MG63 (cell line): Measurements from ENCODE around the gene FGD6. TPM values are rescaled to one million over a fixed set of nuclear protein-coding genes. Genes with fewer than 3 reads are reported as not detected.
"Not testable (repeated sequence)": the region's sequence is repeated elsewhere in the genome, so short reads cannot be mapped to it uniquely, and the experiment has no call there.

Source experiments
- DNase-seq: peaks from one replicate; pipeline ENCODE4 v3.0.0-alpha.2; 2020
- H3K27me3 ChIP-seq: fragments of 250-450 bp; sonication (Bioruptor Pico); 2 replicates; pipeline ENCODE4 v1.5.1; 2020; ENCODE audit warnings: mild to moderate bottlenecking, moderate library complexity
- H3K36me3 ChIP-seq: fragments of 250-450 bp; sonication (Bioruptor Pico); 2 replicates; pipeline ENCODE4 v1.5.1; 2020; ENCODE audit warnings: mild to moderate bottlenecking, moderate library complexity
- H3K4me3 ChIP-seq: fragments of 250-450 bp; sonication (Bioruptor Pico); 2 replicates; pipeline ENCODE4 v1.5.1; 2020; ENCODE audit warnings: mild to moderate bottlenecking, moderate library complexity
- H3K9me3 ChIP-seq: fragments of 250-450 bp; sonication (Bioruptor Pico); 2 replicates; pipeline ENCODE4 v1.5.1; 2020; ENCODE audit warnings: mild to moderate bottlenecking, moderate library complexity
- total RNA-seq: library from RNA; depleted of rRNA; stranded (reverse); fragments of >200 nt; shearing (Covaris generic); gene quantifications from 2 replicates; pipeline ENCODE4 v1.2.3, GENCODE V29; 2014; ENCODE audit warnings: low replicate concordance; rRNA removed

FGD6 gene
- total RNA-seq = 0.40 and 0.91 TPM in 2 replicates

DNA sequence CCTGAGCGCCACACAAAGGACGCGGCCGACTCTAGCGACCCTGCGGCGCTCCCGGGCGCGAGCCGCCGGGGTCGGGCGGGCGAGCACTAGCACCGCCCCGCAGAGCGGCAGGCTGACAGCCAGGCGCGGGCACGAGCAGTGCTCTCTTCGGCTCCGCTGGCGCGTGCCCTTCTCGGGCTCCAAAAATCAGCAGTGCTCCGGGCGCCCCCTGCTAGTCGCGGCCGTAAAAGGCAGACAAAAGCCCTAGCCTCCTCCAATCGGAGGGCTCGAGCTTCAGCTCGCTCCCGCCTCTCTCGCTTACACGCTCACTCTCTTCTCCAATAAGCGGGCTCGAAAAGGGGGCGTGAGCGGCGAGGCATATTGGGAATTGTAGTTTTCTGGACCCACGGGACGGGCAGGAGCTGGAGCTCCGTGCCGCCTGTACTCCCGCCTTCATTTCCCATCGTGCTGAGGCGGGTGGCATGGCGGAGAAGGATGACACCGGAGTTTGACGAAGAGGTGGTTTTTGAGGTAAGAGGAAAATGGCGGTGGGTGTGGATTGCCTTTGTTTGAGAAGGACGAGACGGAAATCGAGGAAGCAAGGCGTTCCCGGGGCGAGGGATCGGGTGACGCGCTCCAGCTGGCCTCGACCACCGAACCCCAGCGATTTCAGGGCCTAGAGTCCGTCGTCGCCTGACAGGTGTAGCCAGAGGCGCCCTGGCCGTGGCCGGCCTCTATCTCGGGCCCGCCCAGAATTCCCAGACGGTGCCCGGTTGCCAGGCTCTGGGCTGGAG is at the start of gene FGD6, which contains the start of gene VEZT:
TSS of gene FGD6 (minus strand) at position 91 of the 773 bp plus-strand sequence. CDS start 227 bp downstream, outside the sequence.
TSS of gene VEZT (plus strand) at position 431 of the 773 bp plus-strand sequence. CDS start at position 475, 44 bp downstream.
- Histone ChIP-seq H3K27me3 (no peaks in the 10 kb centered on the region), H3K4me3 (peak within 1 kb of the TSS; percentile 75), H3K36me3 (no peaks in the 10 kb centered on the region), H3K9me3 (no peaks in the 10 kb centered on the region)
- peak; percentile 99 for DNase-seq

DNA sequence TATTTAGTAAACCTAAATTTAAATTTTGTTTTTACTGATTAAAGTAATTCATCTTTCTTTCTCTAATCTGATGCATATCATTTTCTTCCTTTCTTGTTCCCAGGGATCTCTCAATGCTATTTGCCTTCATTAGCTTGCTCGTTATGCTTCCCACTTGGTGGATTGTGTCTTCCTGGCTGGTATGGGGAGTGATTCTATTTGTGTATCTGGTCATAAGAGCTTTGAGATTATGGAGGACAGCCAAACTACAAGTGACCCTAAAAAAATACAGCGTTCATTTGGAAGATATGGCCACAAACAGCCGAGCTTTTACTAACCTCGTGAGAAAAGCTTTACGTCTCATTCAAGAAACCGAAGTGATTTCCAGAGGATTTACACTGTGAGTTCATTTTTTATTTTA is 49.0 kb upstream of the FGD6 start:
- Histone ChIP-seq H3K27me3 (no peaks in the 10 kb centered on the region), H3K4me3 (no peak overlapping the region), H3K9me3 (no peaks in the 10 kb centered on the region), H3K36me3 (peaks cover 20% of the 10 kb centered on the region)
- DNase-seq = no peak

DNA sequence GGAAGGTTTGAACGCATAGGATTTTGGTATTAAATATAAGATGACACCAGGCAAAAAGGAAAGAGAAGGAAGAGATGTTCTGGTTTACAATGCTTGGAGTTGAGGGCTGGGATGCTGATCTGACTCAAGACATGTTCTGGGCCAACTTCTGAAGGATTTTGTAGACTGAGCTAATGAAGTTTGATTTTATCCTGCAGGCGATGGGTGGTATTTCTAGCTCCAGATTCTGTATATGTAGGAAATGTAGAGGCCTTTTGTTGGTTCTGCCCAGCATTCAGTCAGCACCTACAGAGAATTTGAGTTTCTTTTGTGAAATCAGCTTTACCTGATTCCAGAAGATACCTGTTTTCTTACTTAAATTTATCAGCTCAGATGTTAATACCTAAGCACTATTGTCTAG is 48.5 kb upstream of the FGD6 start:
- no peak for DNase-seq
- H3K4me3 ChIP-seq = no peak overlapping the region
- H3K27me3 ChIP-seq = no peaks in the 10 kb centered on the region
- peaks cover 20% of the 10 kb centered on the region for H3K36me3 ChIP-seq
- H3K9me3 ChIP-seq = no peaks in the 10 kb centered on the region

DNA sequence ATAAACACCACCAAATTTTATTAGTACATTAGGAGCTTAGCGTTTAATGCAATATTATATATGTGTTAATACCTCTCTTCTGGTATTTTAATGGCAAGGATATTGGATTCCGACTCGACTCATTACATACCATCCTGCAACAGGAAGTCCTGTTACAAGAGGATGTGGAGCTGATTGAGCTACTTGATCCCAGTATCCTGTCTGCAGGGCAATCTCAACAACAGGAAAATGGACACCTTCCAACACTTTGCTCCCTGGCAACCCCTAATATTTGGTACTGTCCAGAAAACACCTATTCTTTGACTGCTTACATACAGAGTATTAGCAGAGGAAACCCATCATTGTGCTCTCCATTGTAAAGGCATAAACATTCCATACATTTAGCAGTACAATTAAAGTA is 45.5 kb upstream of the FGD6 start:
- Histone ChIP-seq H3K4me3 (no peak overlapping the region), H3K36me3 (peaks cover 17% of the 10 kb centered on the region), H3K9me3 (no peaks in the 10 kb centered on the region), H3K27me3 (no peaks in the 10 kb centered on the region)
- DNase-seq = peak; percentile 9

DNA sequence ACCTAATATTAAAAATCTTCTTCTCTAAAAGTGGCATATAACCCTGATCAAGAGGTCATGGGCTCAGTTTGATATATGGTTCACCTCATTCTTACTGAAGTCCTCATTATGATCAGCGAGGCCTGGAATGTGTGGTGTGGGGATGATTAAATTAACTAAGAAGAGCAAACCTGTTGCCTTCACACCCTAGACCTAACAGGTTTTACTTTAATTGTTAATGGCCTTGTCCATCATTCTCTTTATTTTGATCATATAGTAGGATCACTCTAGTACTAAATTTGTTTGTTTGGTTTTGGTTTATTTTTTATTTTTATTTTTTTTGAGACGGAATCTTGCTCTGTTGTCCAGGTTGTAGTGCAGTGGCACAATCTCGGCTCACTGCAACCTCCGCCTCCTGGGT is 43.8 kb upstream of the FGD6 start:
- DNase-seq = no peak
- Histone ChIP-seq H3K4me3 (no peak overlapping the region), H3K36me3 (peaks cover 11% of the 10 kb centered on the region), H3K9me3 (no peaks in the 10 kb centered on the region), H3K27me3 (no peaks in the 10 kb centered on the region)

DNA sequence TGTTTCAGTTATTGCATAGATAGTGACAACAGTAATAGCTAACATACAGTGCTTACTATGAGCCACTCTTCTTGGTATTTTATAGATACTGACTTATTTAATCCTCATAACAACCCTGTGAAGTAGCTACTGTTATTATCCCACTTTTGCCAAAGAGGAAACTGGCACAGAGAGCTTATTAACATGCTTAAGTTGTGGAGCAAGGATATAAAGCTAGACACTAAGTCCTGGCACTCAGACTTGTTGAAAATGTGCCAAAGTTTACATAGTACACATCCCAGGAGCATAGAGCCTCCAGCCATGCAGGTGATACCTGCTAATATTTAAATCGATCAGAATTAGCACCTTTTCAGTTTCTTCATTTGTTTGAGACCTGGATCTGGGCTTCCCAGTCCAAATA is 42.1 kb upstream of the FGD6 start:
- Histone ChIP-seq H3K27me3 (no peaks in the 10 kb centered on the region), H3K4me3 (no peak overlapping the region), H3K9me3 (no peaks in the 10 kb centered on the region), H3K36me3 (peaks cover 15% of the 10 kb centered on the region)
- no peak for DNase-seq

DNA sequence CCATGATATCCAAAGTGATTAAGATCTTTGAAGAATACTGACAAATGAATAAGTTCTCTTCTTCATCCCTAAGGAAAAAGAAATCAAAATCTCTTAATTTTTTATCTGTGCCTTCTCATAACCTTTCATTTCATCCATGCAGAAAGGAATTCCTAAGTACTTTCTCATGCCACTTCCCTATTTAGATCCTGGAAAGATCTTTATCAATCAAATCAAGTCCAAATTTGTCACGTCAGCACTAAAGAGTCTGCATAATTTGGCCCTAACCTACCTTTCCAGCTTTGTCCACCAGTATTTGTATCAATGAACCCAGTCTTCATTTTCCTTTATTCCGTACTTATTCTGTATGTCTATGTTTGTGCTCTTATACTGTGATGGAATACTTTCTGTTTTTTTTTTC is 41.5 kb upstream of the FGD6 start:
- no peak for DNase-seq
- H3K4me3 ChIP-seq = no peak overlapping the region
- no peaks in the 10 kb centered on the region for H3K27me3 ChIP-seq
- H3K9me3 ChIP-seq = no peaks in the 10 kb centered on the region
- peaks cover 15% of the 10 kb centered on the region for H3K36me3 ChIP-seq

DNA sequence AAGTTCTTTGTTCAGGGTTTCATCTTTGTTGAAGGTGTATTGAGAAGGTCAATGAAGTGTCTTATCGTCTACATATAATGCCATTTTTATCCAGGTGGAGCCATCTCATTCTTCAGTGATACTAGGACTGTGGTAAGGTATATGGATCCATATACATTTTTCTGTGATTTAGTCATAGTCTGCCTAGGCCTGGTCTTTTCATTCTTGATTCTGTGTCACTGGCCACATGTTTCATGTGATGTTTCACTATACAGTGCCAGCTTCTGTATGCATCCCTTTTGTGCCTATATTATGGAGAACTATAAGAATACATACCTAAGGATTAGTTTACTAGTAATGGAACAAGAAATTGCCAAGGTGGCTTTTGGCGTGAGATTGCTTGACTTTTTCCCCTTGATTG is 40.9 kb upstream of the FGD6 start:
- Histone ChIP-seq H3K4me3 (no peak overlapping the region), H3K9me3 (no peaks in the 10 kb centered on the region), H3K36me3 (peaks cover 18% of the 10 kb centered on the region), H3K27me3 (no peaks in the 10 kb centered on the region)
- no peak for DNase-seq

DNA sequence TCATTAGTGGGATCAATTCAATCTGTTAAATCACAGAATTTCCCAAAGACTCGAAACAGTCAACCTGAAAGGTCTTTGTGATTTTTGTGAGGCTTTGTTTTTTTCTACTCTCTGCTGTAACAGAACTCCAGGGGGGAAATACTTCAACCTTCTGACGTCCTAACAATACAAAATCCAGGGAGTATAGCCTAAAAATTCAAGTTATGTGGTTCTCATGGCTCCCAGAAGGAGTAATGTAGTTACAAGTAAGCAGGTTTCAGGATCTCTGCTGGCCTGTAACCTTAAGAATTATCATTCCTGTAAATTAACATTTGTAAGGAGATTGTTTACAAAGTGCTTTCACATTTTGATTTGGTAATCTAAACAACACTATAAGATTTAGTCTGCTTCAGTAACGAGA is 40.3 kb upstream of the FGD6 start:
- Histone ChIP-seq H3K4me3 (no peak overlapping the region), H3K36me3 (peaks cover 12% of the 10 kb centered on the region), H3K9me3 (no peaks in the 10 kb centered on the region), H3K27me3 (no peaks in the 10 kb centered on the region)
- DNase-seq = no peak

DNA sequence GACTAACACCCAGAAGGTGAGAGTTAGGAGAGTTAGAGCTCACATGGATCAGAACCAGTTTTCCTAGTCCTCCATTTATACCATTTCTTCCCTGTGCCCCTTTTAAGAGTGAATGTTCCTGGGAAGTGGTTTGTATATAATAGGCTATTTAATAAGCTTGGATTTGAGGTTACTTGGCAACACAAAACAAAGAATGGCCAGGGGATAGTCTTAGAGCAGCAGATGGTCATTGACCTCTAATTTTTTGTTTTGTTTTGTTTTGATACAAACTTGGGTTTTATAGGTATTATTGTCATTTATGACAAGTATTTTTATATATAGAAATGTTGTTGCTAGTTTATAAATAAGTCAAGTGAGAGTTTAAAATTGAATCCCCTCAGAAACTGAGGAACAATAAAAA is 36.1 kb upstream of the FGD6 start:
- DNase-seq = no peak
- H3K36me3 ChIP-seq = peaks cover 12% of the 10 kb centered on the region
- H3K27me3 ChIP-seq = no peaks in the 10 kb centered on the region
- no peak overlapping the region for H3K4me3 ChIP-seq
- no peaks in the 10 kb centered on the region for H3K9me3 ChIP-seq

DNA sequence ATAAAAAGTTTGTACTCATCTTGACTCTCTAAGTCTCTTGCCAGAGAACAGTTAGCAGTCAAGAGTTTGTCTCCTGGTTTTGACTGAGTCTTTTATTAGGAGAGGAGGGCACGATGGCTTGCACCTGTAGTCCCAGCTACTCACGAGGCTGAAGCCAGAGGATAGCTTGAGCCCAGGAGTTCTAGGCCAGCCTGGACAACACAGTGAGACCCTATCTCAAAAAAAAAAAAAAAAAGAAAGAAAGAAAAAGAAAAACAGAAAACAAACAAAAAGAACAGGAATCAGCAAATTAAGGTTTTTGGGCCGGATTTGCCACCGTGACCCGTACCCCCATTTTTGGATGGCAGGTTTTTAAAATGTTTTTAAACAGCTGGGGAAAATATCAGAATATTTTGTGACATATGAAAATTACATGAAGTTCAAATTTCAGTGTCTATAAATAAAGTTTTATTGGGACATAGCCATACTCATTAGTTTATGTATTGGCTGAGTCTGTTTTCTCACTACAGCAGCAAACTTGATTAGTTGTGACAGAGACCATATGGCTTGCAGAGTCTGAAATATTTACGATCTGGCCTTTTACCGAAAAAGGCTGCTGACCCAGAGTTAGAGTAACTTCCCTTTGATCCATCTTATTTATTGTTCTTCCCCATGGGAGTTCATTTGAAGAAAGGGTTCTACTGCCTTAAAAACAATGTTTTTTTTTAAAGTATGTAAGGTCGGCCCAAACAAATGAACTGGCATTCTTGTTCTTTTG is 31.5 kb upstream of the FGD6 start:
- H3K36me3 ChIP-seq = peaks cover 5% of the 10 kb centered on the region
- no peaks in the 10 kb centered on the region for H3K9me3 ChIP-seq
- no peak overlapping the region for H3K4me3 ChIP-seq
- H3K27me3 ChIP-seq = no peaks in the 10 kb centered on the region
- no peak for DNase-seq

DNA sequence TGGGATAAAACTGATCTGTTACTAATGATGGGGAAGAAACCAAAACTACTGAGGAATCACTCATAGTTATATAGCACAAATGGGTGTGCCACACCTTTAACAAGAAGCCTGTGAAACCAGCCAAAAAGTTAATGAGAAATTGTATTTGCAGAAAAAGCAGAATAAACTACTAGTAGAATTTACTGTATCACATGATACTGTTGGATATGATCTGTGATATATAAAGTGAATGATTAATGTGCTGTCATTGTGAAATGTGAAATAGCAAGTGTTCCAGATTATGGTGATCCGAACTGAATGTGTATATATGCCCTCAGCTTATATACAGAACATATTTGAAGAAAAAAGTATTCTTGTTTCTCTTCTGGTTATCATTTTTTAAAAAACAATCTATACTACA is 30.8 kb upstream of the FGD6 start:
- Histone ChIP-seq H3K4me3 (no peak overlapping the region), H3K9me3 (no peaks in the 10 kb centered on the region), H3K36me3 (peaks cover under 1% of the 10 kb centered on the region; the same call in 1 of the 2 replicates), H3K27me3 (no peaks in the 10 kb centered on the region)
- DNase-seq = no peak

DNA sequence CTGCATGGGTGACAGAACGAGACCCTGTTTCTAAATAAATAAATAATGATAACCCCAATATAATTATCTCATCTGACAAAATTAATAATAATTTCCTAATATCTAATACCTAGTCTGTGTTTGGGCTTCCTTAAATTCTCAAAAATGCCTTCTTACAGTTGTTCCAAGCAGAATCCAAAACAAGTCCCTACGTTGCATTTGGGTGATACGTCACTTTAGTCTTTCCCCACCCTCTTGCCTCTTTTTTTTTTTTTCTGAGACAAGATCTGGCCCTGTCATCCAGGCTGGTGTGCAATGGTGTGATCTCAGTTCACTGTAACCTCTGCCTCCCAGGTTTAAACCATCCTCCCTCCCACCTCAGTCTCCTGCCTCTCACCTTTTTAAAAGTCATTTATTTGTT is 27.1 kb upstream of the FGD6 start:
- no peaks in the 10 kb centered on the region for H3K9me3 ChIP-seq
- H3K36me3 ChIP-seq = peaks cover 13% of the 10 kb centered on the region; the same call in 1 of the 2 replicates
- H3K4me3 ChIP-seq = no peak overlapping the region
- no peaks in the 10 kb centered on the region for H3K27me3 ChIP-seq
- no peak for DNase-seq

DNA sequence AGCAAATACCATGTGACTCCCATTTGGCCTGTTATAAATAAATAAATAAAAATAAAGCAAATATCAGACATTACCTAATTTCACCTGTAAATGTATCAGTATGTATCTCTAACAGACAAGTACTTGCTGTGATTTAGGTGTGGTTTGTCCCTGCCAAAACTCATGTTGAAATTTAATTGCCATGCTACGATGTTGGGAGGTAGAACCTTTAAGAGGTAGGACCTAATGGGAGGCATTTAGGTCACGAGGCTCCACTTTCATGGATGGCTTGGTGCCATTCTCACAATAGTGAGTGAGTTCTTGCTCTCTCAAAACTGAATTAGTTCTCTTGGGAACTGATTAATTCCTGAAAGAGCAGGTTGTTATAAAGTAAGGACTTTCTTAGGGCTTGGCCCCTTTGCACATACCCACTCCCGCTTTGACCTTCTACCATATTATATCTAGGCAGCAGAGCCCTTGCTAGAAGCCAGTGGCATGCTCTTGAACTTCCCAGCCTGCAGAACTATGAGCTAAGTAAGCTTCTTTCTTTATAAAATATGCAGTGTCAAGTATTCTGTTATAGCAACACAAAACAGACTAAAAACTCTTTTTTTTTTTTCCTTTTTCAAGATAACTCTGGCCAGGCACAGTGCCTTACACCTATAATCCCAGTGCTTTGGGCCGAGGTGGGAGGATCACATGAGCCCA is 26.4 kb upstream of the FGD6 start:
- no peaks in the 10 kb centered on the region for H3K27me3 ChIP-seq
- H3K4me3 ChIP-seq = no peak overlapping the region
- peaks cover 13% of the 10 kb centered on the region; the same call in 1 of the 2 replicates for H3K36me3 ChIP-seq
- no peak for DNase-seq
- no peaks in the 10 kb centered on the region for H3K9me3 ChIP-seq

DNA sequence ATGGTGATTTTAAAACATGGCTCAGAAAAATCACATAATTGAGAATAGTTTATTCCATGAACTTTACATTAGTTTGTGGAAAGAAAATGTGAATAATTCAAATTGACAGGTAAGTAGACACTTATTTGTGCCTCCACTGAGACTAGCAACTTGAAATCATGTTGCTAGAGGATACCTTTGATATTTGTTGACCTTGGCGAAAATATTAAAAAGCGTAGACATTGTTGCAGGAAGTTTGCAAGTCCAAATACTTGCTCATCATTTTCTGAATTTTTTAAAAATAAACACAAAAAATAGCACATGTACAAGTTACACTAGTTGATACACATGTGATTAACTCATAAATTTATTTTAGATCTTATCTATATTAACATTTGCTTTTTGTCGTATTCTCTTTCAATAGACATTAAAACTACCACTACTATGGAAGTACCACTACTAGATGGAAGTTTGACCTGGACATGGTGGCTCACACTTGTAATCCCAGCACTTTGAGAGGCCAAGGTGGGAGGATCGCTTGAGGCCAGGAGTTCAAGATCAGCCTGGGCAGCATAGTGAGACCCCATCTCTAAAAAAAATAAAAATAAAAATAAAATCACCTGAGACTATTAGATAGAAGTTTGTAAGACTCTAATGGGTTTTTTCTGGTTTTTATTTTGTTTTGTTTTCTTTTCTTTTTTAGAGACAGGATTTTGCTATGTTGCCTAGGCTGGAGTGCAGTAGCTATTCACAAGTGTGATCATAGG is 24.7 kb upstream of the FGD6 start:
- no peak overlapping the region for H3K4me3 ChIP-seq
- peaks cover 13% of the 10 kb centered on the region; the same call in 1 of the 2 replicates for H3K36me3 ChIP-seq
- no peaks in the 10 kb centered on the region for H3K27me3 ChIP-seq
- no peaks in the 10 kb centered on the region for H3K9me3 ChIP-seq
- no peak for DNase-seq

DNA sequence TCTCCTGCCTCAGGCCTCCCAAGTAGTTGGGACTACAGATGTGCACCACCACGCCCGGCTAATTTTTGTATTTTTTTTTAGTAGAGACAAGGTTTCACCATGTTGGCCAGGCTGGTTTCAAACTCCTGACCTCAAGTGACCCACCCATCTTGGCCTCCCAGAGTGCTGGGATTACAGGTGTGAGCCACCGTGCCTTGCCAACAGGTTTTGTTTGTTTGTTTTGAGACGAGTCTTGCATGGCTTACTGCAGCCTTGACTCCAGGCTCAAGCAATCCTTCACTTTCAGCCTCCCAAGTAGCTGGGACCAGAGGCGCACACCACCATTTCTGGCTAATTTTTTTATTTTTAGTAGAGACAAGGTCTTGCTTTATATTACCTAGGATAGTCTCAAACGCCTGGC is 23.9 kb upstream of the FGD6 start:
- H3K27me3 ChIP-seq = not testable (repeated sequence)
- peaks cover 13% of the 10 kb centered on the region; the same call in 1 of the 2 replicates for H3K36me3 ChIP-seq

More for the DNA sequence above, 23.9 kb upstream of the FGD6 start:
- not testable (repeated sequence) for H3K9me3 ChIP-seq, DNase-seq, H3K4me3 ChIP-seq
